ENCODE measurements around the gene TTC9B.

The TTC9B gene

DNA sequence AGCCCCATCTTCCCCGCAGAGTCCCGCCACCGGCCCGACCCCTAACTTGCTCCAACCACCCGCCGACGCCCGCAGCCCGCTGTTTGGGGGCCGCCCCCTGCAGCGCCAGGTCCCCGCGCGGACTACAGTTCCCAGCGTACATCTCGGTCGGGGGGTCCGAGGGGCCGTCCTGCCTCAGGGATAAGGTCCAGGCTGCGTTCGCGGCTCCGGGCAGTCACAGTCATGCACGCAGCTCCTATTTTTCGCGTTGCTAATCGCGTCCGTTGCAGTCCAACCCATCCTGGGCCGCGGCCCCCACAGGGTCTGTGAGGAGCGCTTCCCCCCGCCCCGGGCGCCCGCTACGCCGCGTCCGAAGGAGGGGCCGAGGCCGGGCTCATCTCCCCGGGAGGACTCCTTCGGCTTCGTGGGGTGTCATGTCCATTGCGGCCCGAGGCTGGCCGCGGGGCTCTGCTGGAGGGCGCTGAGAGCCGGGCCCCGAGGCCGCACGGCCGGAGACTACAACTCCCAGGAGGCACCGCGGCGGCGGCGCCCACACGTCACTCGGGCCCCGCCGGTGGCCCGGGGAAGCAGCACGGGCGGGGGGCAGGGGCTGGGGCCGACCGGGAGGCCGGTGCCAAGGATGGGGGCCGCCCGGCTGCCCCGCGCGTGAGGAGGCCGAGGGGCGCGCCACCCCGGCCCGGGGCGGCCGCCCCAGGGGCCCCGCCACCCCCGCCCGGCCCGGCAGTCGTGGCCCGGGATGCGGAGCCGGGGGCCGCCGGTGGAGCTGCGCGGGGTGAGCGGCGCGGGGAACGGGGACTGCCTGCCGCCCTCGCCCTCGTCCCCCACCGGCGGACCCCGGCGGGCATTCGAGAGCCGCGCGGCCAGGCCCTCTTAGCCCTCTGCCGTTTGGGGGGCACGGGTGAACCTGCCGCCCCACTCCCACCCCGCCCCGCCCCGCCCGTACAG is 27.0 kb downstream of the TTC9B start, which contains the start of gene MAP3K10:
MAP3K10 (plus strand) TSS at position 536 of the 945 bp plus-strand sequence. CDS start 606 bp downstream, outside the sequence.
- Histone ChIP-seq H3K36me3 (ENCODE audit: control insufficient read depth in 4 of 4, insufficient read depth in 4 of 4, low read length in 3 of 4) (no peaks in the 10 kb centered on the region), H3K4me1 (ENCODE audit: control extremely low read depth in 1 of 4, control insufficient read depth in 4 of 4, insufficient read depth in 4 of 4, low read length in 3 of 4) (peaks cover 0 to 18% (median 13%) of the 10 kb centered on the region in 4 experiments), H3K27ac (ENCODE audit: insufficient read depth in 1 of 2, low read depth in 1 of 2, low read length in 2 of 2, poor library complexity in 1 of 2, severe bottlenecking in 2 of 2) (peak within 1 kb of the TSS in 1 of 2 experiments; percentile 64), H3K9me3 (ENCODE audit: control extremely low read depth in 1 of 5, control insufficient read depth in 4 of 5, insufficient read depth in 2 of 5, low read depth in 1 of 5, low read length in 4 of 5) (no peaks in the 10 kb centered on the region), H3K27me3 (replicated peaks in 2 of 5; ENCODE audit: control insufficient read depth in 4 of 5, insufficient read depth in 5 of 5, low read length in 4 of 5) (peaks cover 0 to 7% (median 0%) of the 10 kb centered on the region in 5 experiments), H3K4me3 (ENCODE audit: control insufficient read depth in 1 of 7, extremely low read depth in 1 of 7, insufficient read depth in 4 of 7, low read depth in 2 of 7, low read length in 6 of 7) (peak within 1 kb of the TSS; percentile 80 to 96 (median 92))
- ChIA-PET POLR2A (no interaction called here), CTCF (interaction anchor here (0.7 to 1.4 kb wide), 6 partner anchors 11 to 51 kb away, joined by 3 to 5 read pairs (median 3); no protein-coding TSS in a partner anchor)
- DNase-seq: peak; percentile 42 to 77 (median 62)
- WGBS (ENCODE audit: insufficient coverage): under 1% methylated on average over 96 of the region's 116 CpGs

DNA sequence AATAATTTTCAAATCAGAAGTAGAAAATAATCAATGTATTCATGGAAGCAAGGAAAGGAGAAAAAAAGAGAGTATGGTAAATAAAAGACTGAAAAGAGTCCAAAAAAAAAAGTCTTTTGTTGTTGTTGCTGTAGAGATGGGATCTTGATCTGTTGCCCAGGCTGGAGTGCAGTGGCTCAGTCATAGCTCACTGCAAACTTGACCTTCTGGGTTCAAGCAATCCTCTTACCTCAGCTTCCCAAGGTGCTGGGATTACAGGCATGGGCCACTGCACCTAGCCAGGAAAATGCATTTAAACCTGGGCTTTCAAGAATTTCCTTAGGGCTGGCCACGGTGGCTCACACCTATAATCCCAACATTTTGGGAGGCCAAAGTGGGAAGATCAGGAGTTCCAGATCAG is 33.9 kb downstream of the TTC9B start:
- Histone ChIP-seq H3K4me3 (ENCODE audit: control insufficient read depth in 1 of 7, extremely low read depth in 1 of 7, insufficient read depth in 4 of 7, low read depth in 2 of 7, low read length in 6 of 7) (no peak overlapping the region), H3K36me3 (ENCODE audit: control insufficient read depth in 4 of 4, insufficient read depth in 4 of 4, low read length in 3 of 4) (no peaks in the 10 kb centered on the region), H3K9me3 (ENCODE audit: control extremely low read depth in 1 of 5, control insufficient read depth in 4 of 5, insufficient read depth in 2 of 5, low read depth in 1 of 5, low read length in 4 of 5) (no peaks in the 10 kb centered on the region), H3K4me1 (ENCODE audit: control extremely low read depth in 1 of 4, control insufficient read depth in 4 of 4, insufficient read depth in 4 of 4, low read length in 3 of 4) (no peaks in the 10 kb centered on the region), H3K27me3 (replicated peaks in 2 of 5; ENCODE audit: control insufficient read depth in 4 of 5, insufficient read depth in 5 of 5, low read length in 4 of 5) (peaks cover 0 to 13% (median 0%) of the 10 kb centered on the region in 5 experiments), H3K27ac (ENCODE audit: insufficient read depth in 1 of 2, low read depth in 1 of 2, low read length in 2 of 2, poor library complexity in 1 of 2, severe bottlenecking in 2 of 2) (no peak overlapping the region)
- 100% methylated on average over 1 of the region's 1 CpG for WGBS (ENCODE audit: insufficient coverage)
- ChIA-PET POLR2A (no interaction called here), CTCF (no interaction called here)
- DNase-seq: no peak

- CTCF ChIA-PET: no interaction called here
- 92% methylated on average over 4 of the region's 4 CpGs for WGBS (ENCODE audit: insufficient coverage)
- H3K4me3 ChIP-seq (ENCODE audit: control insufficient read depth in 1 of 7, extremely low read depth in 1 of 7, insufficient read depth in 4 of 7, low read depth in 2 of 7, low read length in 6 of 7): no peak overlapping the region
- H3K27me3 ChIP-seq (replicated peaks in 2 of 5; ENCODE audit: control insufficient read depth in 4 of 5, insufficient read depth in 5 of 5, low read length in 4 of 5): peaks cover 0 to 6% (median 0%) of the 10 kb centered on the region in 5 experiments
- H3K4me1 ChIP-seq (ENCODE audit: control extremely low read depth in 1 of 4, control insufficient read depth in 4 of 4, insufficient read depth in 4 of 4, low read length in 3 of 4): no peaks in the 10 kb centered on the region
- no peaks in the 10 kb centered on the region for H3K36me3 ChIP-seq (ENCODE audit: control insufficient read depth in 4 of 4, insufficient read depth in 4 of 4, low read length in 3 of 4)
- H3K9me3 ChIP-seq (ENCODE audit: control extremely low read depth in 1 of 5, control insufficient read depth in 4 of 5, insufficient read depth in 2 of 5, low read depth in 1 of 5, low read length in 4 of 5): peaks cover 0 to 5% (median 0%) of the 10 kb centered on the region in 5 experiments
- no peak for DNase-seq
- POLR2A ChIA-PET: no interaction called here
- H3K27ac ChIP-seq (ENCODE audit: insufficient read depth in 1 of 2, low read depth in 1 of 2, low read length in 2 of 2, poor library complexity in 1 of 2, severe bottlenecking in 2 of 2): no peak overlapping the region
Measured at GRCh38 chr19:40178756-40179155, 39.4 kb downstream of the TTC9B start.

DNA sequence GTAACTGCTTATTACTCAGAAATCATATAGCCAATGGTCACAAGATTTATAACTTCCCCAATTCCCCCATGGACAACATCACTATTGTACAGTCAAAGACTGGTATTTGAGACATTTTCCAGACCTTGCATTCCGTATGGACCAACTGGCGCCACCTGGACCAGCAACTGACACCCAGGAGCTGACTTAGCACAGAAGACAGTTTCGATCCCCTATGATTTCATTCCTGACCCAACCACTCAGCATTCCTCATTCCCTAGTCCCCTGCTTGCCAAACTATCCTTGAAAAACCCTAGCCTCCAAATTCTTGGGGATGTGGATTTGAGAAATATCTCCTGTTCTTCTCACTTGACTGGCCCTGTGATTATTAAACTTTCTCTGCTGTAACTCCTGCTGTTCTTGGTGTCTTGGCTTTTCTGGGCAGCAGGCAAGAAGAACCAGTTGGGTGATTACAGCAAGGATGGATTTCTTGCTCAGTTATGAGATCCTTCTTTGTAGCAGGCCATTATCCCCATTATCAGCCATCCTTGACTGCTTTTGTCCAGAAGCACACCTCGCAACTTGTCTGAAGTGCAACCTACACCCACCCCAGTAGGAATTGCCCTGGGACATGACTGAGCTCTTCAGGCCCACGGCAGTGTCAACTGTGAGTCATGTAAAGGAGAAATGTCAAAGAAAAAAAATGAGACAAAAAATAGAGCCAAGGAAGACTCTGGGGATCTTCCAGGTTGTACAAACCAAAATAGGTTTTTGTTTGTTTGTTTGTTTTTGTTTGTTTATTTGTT is 40.7 kb downstream of the TTC9B start:
- WGBS (ENCODE audit: insufficient coverage): 100% methylated on average over 2 of the region's 5 CpGs

GRCh38 chr19:40175820-40176219 is 42.4 kb downstream of the TTC9B start:
- peaks cover 0 to 2% (median 0%) of the 10 kb centered on the region in 5 experiments for H3K27me3 ChIP-seq (replicated peaks in 2 of 5; ENCODE audit: control insufficient read depth in 4 of 5, insufficient read depth in 5 of 5, low read length in 4 of 5)
- H3K4me3 ChIP-seq (ENCODE audit: control insufficient read depth in 1 of 7, extremely low read depth in 1 of 7, insufficient read depth in 4 of 7, low read depth in 2 of 7, low read length in 6 of 7): no peak overlapping the region
- WGBS (ENCODE audit: insufficient coverage): 92% methylated on average over 4 of the region's 5 CpGs
- no peak overlapping the region for H3K27ac ChIP-seq (ENCODE audit: insufficient read depth in 1 of 2, low read depth in 1 of 2, low read length in 2 of 2, poor library complexity in 1 of 2, severe bottlenecking in 2 of 2)
- POLR2A ChIA-PET: no interaction called here
- no peaks in the 10 kb centered on the region for H3K36me3 ChIP-seq (ENCODE audit: control insufficient read depth in 4 of 4, insufficient read depth in 4 of 4, low read length in 3 of 4)
- DNase-seq: no peak
- CTCF ChIA-PET: interaction anchor here (0.8 to 2.2 kb wide), 2 partner anchors 32 to 36 kb away, joined by 3 to 12 read pairs; no protein-coding TSS in a partner anchor
- H3K4me1 ChIP-seq (ENCODE audit: control extremely low read depth in 1 of 4, control insufficient read depth in 4 of 4, insufficient read depth in 4 of 4, low read length in 3 of 4): no peaks in the 10 kb centered on the region
- H3K9me3 ChIP-seq (ENCODE audit: control extremely low read depth in 1 of 5, control insufficient read depth in 4 of 5, insufficient read depth in 2 of 5, low read depth in 1 of 5, low read length in 4 of 5): peaks cover 0 to 5% (median 0%) of the 10 kb centered on the region in 5 experiments

More for the DNA sequence above, 40.7 kb downstream of the TTC9B start:
- H3K27me3 ChIP-seq (replicated peaks in 2 of 5; ENCODE audit: control insufficient read depth in 4 of 5, insufficient read depth in 5 of 5, low read length in 4 of 5): peaks cover 0 to 6% (median 0%) of the 10 kb centered on the region in 5 experiments
- ChIA-PET POLR2A (no interaction called here), CTCF (interaction anchor here (0.9 kb wide), 1 partner anchor 14 kb away, joined by 3 read pairs; no protein-coding TSS in a partner anchor)
- no peak for DNase-seq
- no peaks in the 10 kb centered on the region for H3K36me3 ChIP-seq (ENCODE audit: control insufficient read depth in 4 of 4, insufficient read depth in 4 of 4, low read length in 3 of 4)
- no peak overlapping the region for H3K4me3 ChIP-seq (ENCODE audit: control insufficient read depth in 1 of 7, extremely low read depth in 1 of 7, insufficient read depth in 4 of 7, low read depth in 2 of 7, low read length in 6 of 7)
- H3K4me1 ChIP-seq (ENCODE audit: control extremely low read depth in 1 of 4, control insufficient read depth in 4 of 4, insufficient read depth in 4 of 4, low read length in 3 of 4): no peaks in the 10 kb centered on the region
- no peak overlapping the region for H3K27ac ChIP-seq (ENCODE audit: insufficient read depth in 1 of 2, low read depth in 1 of 2, low read length in 2 of 2, poor library complexity in 1 of 2, severe bottlenecking in 2 of 2)
- peaks cover 0 to 5% (median 0%) of the 10 kb centered on the region in 5 experiments for H3K9me3 ChIP-seq (ENCODE audit: control extremely low read depth in 1 of 5, control insufficient read depth in 4 of 5, insufficient read depth in 2 of 5, low read depth in 1 of 5, low read length in 4 of 5)

GRCh38 chr19:40174092-40174491 is 44.1 kb downstream of the TTC9B start:
- Histone ChIP-seq H3K4me3 (ENCODE audit: control insufficient read depth in 1 of 7, extremely low read depth in 1 of 7, insufficient read depth in 4 of 7, low read depth in 2 of 7, low read length in 6 of 7) (no peak overlapping the region), H3K36me3 (ENCODE audit: control insufficient read depth in 4 of 4, insufficient read depth in 4 of 4, low read length in 3 of 4) (no peaks in the 10 kb centered on the region), H3K9me3 (ENCODE audit: control extremely low read depth in 1 of 5, control insufficient read depth in 4 of 5, insufficient read depth in 2 of 5, low read depth in 1 of 5, low read length in 4 of 5) (peaks cover 0 to 5% (median 0%) of the 10 kb centered on the region in 5 experiments), H3K27me3 (replicated peaks in 2 of 5; ENCODE audit: control insufficient read depth in 4 of 5, insufficient read depth in 5 of 5, low read length in 4 of 5) (peaks cover 0 to 2% (median 0%) of the 10 kb centered on the region in 5 experiments), H3K4me1 (ENCODE audit: control extremely low read depth in 1 of 4, control insufficient read depth in 4 of 4, insufficient read depth in 4 of 4, low read length in 3 of 4) (peaks cover 0 to 2% (median 0%) of the 10 kb centered on the region in 4 experiments), H3K27ac (ENCODE audit: insufficient read depth in 1 of 2, low read depth in 1 of 2, low read length in 2 of 2, poor library complexity in 1 of 2, severe bottlenecking in 2 of 2) (no peak overlapping the region)
- 86% methylated on average over 1 of the region's 4 CpGs for WGBS (ENCODE audit: insufficient coverage)
- no peak for DNase-seq
- ChIA-PET CTCF (interaction anchor here (2.2 kb wide), 1 partner anchor 34 kb away, joined by 12 read pairs; no protein-coding TSS in a partner anchor), POLR2A (no interaction called here)
